Neural cell (in vitro differentiated cells): Measurements from ENCODE around the gene PREX1. TPM values are rescaled to one million over a fixed set of nuclear protein-coding genes. Genes with fewer than 3 reads are reported as not detected.

Experiments
- H2AFZ ChIP-seq: fragments of 200-600, 300-800 bp; sonication (generic), shearing (Covaris generic); 2 replicates; pipeline ENCODE4 v1.6.0; 2014; ENCODE audit warnings: low read depth, mild to moderate bottlenecking, antibody characterized with exemption, low read length, moderate library complexity
- H3F3A ChIP-seq: fragments of 200-600 bp; shearing (Covaris generic); 2 replicates; pipeline ENCODE4 v1.6.1; 2016; ENCODE audit warnings: mild to moderate bottlenecking, moderate library complexity, mixed read lengths, antibody characterized with exemption, low read length; ENCODE audit not compliant: insufficient read depth, poor library complexity, severe bottlenecking
- H3K27ac ChIP-seq: fragments of 200-600, 300-800 bp; sonication (generic), shearing (Covaris generic); 2 replicates; pipeline ENCODE4 v1.5.1; 2014; ENCODE audit warnings: mild to moderate bottlenecking, low read length, moderate library complexity
- H3K27me3 ChIP-seq: fragments of 300-800, 200-600 bp; sonication (generic), shearing (Covaris generic); 2 replicates; pipeline ENCODE4 v1.6.0; 2014; ENCODE audit warnings: mild to moderate bottlenecking, low read depth, low read length, moderate library complexity; ENCODE audit not compliant: insufficient read depth
- H3K36me3 ChIP-seq: fragments of 300-800, 200-600 bp; sonication (generic), shearing (Covaris generic); 2 replicates; pipeline ENCODE4 v1.5.1; 2014; ENCODE audit warnings: mild to moderate bottlenecking, antibody characterized with exemption, low read length, moderate library complexity; ENCODE audit not compliant: insufficient read depth
- H3K4me2 ChIP-seq: fragments of 300-800, 200-600 bp; sonication (generic), shearing (Covaris generic); 2 replicates; pipeline ENCODE4 v1.6.0; 2014; ENCODE audit warnings: mild to moderate bottlenecking, low read length
- H3K4me3 ChIP-seq: fragments of 300-800, 200-600 bp; sonication (generic), shearing (Covaris generic); 2 replicates; pipeline ENCODE4 v1.5.1; 2014; ENCODE audit warnings: mild to moderate bottlenecking, low read length, moderate library complexity
- H3K79me2 ChIP-seq: fragments of 200-600 bp; shearing (Covaris generic); replicated peaks from 2 replicates; pipeline ENCODE4 v1.6.0; 2014; ENCODE audit warnings: mild to moderate bottlenecking, low read length, moderate library complexity; ENCODE audit not compliant: insufficient read depth
- H3K9ac ChIP-seq: fragments of 300-800, 200-600 bp; sonication (generic), shearing (Covaris generic); 2 replicates; pipeline ENCODE4 v1.6.1; 2016; ENCODE audit warnings: mild to moderate bottlenecking, low read length, mixed read lengths
- H3K9me2 ChIP-seq: fragments of 200-600 bp; shearing (Covaris generic); 2 replicates; pipeline ENCODE4 v1.6.1; 2016; ENCODE audit warnings: mild to moderate bottlenecking, low read length, mixed read lengths; ENCODE audit not compliant: insufficient read depth
- H3K9me3 ChIP-seq: fragments of 200-600, 300-800 bp; sonication (generic), shearing (Covaris generic); 2 replicates; pipeline ENCODE4 v1.6.1; 2016; ENCODE audit warnings: mild to moderate bottlenecking, mixed run types, low read length, moderate library complexity, mixed read lengths
- H4K20me1 ChIP-seq: fragments of 200-600 bp; shearing (Covaris generic); 2 replicates; pipeline ENCODE4 v1.6.1; 2016; ENCODE audit warnings: mild to moderate bottlenecking, mixed run types; ENCODE audit not compliant: insufficient read depth
- EP300 ChIP-seq: fragments of 450-650 bp; conservative IDR thresholded peaks from 2 replicates; pipeline ENCODE4 v1.6.1; 2014; ENCODE audit warnings: antibody characterized with exemption, mild to moderate bottlenecking, moderate library complexity; ENCODE audit not compliant: poor library complexity, severe bottlenecking
- EZH2 ChIP-seq: fragments of 200-600, 300-800 bp; shearing (Covaris generic), sonication (generic); IDR thresholded peaks from 2 replicates; pipeline ENCODE4 v1.6.1; 2014; ENCODE audit warnings: antibody characterized with exemption, low read length, borderline replicate concordance, mild to moderate bottlenecking; ENCODE audit not compliant: insufficient read depth, poor library complexity, severe bottlenecking
- MXI1 ChIP-seq: fragments of 450-650 bp; conservative IDR thresholded peaks from 2 replicates; pipeline ENCODE4 v1.6.1; 2014; ENCODE audit warnings: antibody characterized with exemption, mild to moderate bottlenecking; ENCODE audit not compliant: poor library complexity, severe bottlenecking
- POLR2AphosphoS5 ChIP-seq: IDR thresholded peaks from 2 replicates; pipeline ENCODE4 v1.6.1; 2012
- RAD21 ChIP-seq: fragments of 450-650 bp; conservative IDR thresholded peaks from 2 replicates; pipeline ENCODE4 v1.6.1; 2014; ENCODE audit warnings: antibody characterized with exemption, mild to moderate bottlenecking, moderate library complexity
- REST ChIP-seq: IDR thresholded peaks from 2 replicates; pipeline ENCODE4 v1.6.1; 2012; ENCODE audit warnings: borderline replicate concordance
- SMC3 ChIP-seq: fragments of 450-650 bp; conservative IDR thresholded peaks from 2 replicates; pipeline ENCODE4 v1.6.1; 2014; ENCODE audit warnings: antibody characterized with exemption, mild to moderate bottlenecking, moderate library complexity; ENCODE audit not compliant: poor library complexity
- TAF1 ChIP-seq: IDR thresholded peaks from 2 replicates; pipeline ENCODE4 v1.6.1; 2012; ENCODE audit warnings: low read depth
- polyA plus RNA-seq: library from polyadenylated mRNA; depleted of rRNA; stranded (reverse); fragments of >200 nt; gene quantifications from 2 replicates; pipeline ENCODE4 v1.2.3, GENCODE V29; 2014
- TF ChIP-seq, protein P1 (sequence below): fragments of 450-650 bp; IDR thresholded peaks from 2 replicates; pipeline ENCODE4 v1.5.1; 2014; ENCODE audit warnings: antibody characterized with exemption, mild to moderate bottlenecking, moderate library complexity; ENCODE audit not compliant: poor library complexity, severe bottlenecking

The PREX1 gene
- polyA plus RNA-seq, 1 donor from 2014 or later = 0.06 TPM

GRCh38 chr20:48724382-48724781 is 103.4 kb downstream of the PREX1 start:
- H3K27ac ChIP-seq = no peak overlapping the region
- no peaks in the 10 kb centered on the region for H4K20me1 ChIP-seq
- no peaks in the 10 kb centered on the region for H3K79me2 ChIP-seq
- no peaks in the 10 kb centered on the region for H3K27me3 ChIP-seq
- H3K9me2 ChIP-seq = no peaks in the 10 kb centered on the region
- TF ChIP-seq REST (no peak), EP300 (no peak), EZH2 (no peak), RAD21 (no peak), TAF1 (no peak)
- TF ChIP-seq, protein P1, sequence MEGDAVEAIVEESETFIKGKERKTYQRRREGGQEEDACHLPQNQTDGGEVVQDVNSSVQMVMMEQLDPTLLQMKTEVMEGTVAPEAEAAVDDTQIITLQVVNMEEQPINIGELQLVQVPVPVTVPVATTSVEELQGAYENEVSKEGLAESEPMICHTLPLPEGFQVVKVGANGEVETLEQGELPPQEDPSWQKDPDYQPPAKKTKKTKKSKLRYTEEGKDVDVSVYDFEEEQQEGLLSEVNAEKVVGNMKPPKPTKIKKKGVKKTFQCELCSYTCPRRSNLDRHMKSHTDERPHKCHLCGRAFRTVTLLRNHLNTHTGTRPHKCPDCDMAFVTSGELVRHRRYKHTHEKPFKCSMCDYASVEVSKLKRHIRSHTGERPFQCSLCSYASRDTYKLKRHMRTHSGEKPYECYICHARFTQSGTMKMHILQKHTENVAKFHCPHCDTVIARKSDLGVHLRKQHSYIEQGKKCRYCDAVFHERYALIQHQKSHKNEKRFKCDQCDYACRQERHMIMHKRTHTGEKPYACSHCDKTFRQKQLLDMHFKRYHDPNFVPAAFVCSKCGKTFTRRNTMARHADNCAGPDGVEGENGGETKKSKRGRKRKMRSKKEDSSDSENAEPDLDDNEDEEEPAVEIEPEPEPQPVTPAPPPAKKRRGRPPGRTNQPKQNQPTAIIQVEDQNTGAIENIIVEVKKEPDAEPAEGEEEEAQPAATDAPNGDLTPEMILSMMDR = no peak
- H3K9ac ChIP-seq = no peak overlapping the region
- no peak overlapping the region for H2AFZ ChIP-seq
- no peak overlapping the region for H3K4me3 ChIP-seq
- no peaks in the 10 kb centered on the region for H3K9me3 ChIP-seq
- no peaks in the 10 kb centered on the region for H3F3A ChIP-seq
- no peak overlapping the region for H3K4me2 ChIP-seq
- H3K36me3 ChIP-seq = no peaks in the 10 kb centered on the region

DNA sequence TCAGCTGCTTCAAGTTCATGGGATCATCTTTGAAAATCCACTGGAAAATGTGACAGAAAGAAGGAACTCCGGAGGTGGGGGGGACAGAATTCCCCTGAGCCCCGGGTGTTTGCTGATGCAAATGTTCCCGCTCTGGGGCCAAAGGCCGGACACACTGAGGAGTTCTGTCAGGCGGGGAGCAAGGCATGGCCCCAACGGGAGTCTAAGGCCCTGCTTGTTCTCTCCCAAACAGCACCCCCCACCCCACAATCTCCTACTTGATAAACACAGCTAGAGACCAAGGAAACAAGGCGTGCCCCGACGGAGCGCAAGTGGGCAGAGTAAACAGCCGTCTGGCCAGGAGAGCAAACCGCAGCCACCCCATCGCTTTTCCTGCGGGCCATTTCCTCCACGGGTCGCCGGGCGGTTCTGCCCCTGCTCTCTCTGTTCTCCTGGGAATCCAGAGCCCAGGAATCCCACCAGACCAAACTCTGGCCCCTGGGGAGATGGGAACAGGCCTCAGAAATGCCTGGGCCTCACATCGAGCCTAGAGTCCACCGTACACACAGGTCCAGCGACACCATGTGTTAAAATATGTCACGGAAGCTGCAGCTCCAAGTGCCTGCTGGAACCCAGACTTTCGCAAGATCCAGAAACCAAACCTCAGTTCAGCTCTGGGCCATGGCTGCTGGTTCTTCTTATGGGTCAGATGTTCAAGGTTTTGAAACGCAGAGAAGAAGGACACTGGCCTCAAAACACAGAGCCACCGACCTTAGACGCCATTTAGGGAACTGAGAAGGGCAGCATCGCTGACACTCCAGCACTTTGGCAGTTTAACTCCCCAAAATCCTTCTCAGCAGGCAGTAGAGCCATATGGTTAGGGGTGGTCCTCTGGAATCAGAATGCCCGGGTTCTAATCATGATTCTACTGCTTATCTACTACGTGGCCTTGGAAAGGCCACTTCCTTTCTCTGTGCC is 104.2 kb downstream of the PREX1 start:
- Histone ChIP-seq H4K20me1 (no peaks in the 10 kb centered on the region), H2AFZ (no peak overlapping the region), H3K4me3 (no peak overlapping the region), H3K27ac (no peak overlapping the region), H3K79me2 (no peaks in the 10 kb centered on the region), H3F3A (no peaks in the 10 kb centered on the region), H3K36me3 (no peaks in the 10 kb centered on the region), H3K9me2 (no peaks in the 10 kb centered on the region), H3K27me3 (no peaks in the 10 kb centered on the region), H3K9ac (no peak overlapping the region), H3K4me2 (no peak overlapping the region), H3K9me3 (no peaks in the 10 kb centered on the region)
- no peak for TF ChIP-seq EP300
- no peak for TF ChIP-seq MXI1
- no peak for TF ChIP-seq SMC3
- TF ChIP-seq TAF1 = no peak
- no peak for TF ChIP-seq POLR2AphosphoS5
- TF ChIP-seq RAD21 = no peak
- TF ChIP-seq, protein P1 = no peak
- TF ChIP-seq REST = no peak
- TF ChIP-seq EZH2 = no peak
